ENCODE results near the gene ST3GAL6. TPM values are rescaled to one million over a fixed set of nuclear protein-coding genes. Genes with fewer than 3 reads are reported as not detected.

The ST3GAL6 gene
- total and polyA plus RNA-seq, 2 of the 13 experiments (the other 11 are each of a cell fraction or from before 2014, with no cell fraction given) = 17.5 to 23.2 TPM

DNA sequence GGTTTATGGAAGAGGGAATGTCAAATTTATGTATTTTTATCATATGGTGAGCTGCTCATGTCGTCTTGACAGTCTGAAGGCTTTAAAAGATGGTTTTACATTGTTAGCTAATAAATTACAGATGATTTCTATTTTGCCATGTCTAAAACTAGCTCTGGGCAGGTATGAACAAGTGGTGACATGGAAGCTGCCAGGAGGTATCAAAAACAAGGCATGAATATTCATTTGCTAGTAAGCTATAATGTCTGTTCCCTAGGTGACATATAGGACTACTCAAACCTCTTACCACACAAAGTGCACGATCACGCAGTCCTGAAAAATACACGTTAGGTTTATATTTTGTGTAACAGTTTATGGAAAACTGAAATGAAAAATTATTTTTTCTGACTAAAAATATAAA is 34.8 kb downstream of the ST3GAL6 start:
- POLR2A ChIA-PET = no interaction called here
- Histone ChIP-seq H3K4me3 (replicated peaks in 1 of 3; ENCODE audit: insufficient read depth in 1 of 3, low read depth in 2 of 3, low read length in 3 of 3) (no peak overlapping the region), H3K4me1 (ENCODE audit: insufficient read depth, low read length) (peaks cover 12% of the 10 kb centered on the region), H3K79me2 (ENCODE audit: insufficient read depth, low read length) (no peaks in the 10 kb centered on the region), H3K9me3 (ENCODE audit: low read length) (no peaks in the 10 kb centered on the region), H3K4me2 (ENCODE audit: low read depth, low read length) (no peak overlapping the region), H3K27me3 (ENCODE audit: control insufficient read depth in 1 of 2, insufficient read depth in 2 of 2, low read length in 2 of 2) (no peaks in the 10 kb centered on the region), H3K9ac (ENCODE audit: insufficient read depth, low read depth, low read length) (no peak overlapping the region), H2AFZ (ENCODE audit: low read length) (no peak overlapping the region), H4K20me1 (ENCODE audit: insufficient read depth, low read length) (no peaks in the 10 kb centered on the region), H3K27ac (ENCODE audit: extremely low read length, insufficient read depth, low read length) (no peak overlapping the region), H3K36me3 (replicated peaks in 1 of 2; ENCODE audit: control insufficient read depth in 1 of 2, insufficient read depth in 2 of 2, low read length in 2 of 2) (peaks cover 4 to 21% of the 10 kb centered on the region in 2 experiments; a peak in 4 of 5 replicates)
- in situ Hi-C loops (cut with HindIII; ENCODE audit: extremely low pct_ligation_motif_present, low pct_unique_long_range_greater_than_20kb) = no loop called here
- CTCF ChIA-PET (ENCODE audit: low intra/inter-chr PET ratio, low total read pairs) = no interaction called here
- DNase-seq (ENCODE audit: low spot score) = no peak
- BruUV-seq (replicated peaks) = TSS peak; percentile 9
- TF ChIP-seq CHD2 (IDR thresholded peaks at IDR 0.05; ENCODE audit: low read depth, low read length) = no peak
- no peak for TF ChIP-seq KDM2A (CRISPR knock-in tag; IDR thresholded peaks at IDR 0.05; ENCODE audit: borderline replicate concordance, low read depth)
- TF ChIP-seq IRF2 (CRISPR knock-in tag; IDR thresholded peaks at IDR 0.05) = no peak
- TF ChIP-seq ZMAT3 (CRISPR knock-in tag; conservative IDR thresholded peaks at IDR 0.05) = no peak
- TF ChIP-seq MTF1 (CRISPR knock-in tag; IDR thresholded peaks at IDR 0.05) = no peak
- no peak for TF ChIP-seq ZNF136 (CRISPR knock-in tag; IDR thresholded peaks at IDR 0.05; ENCODE audit: low read depth)
- no peak for TF ChIP-seq PCBP1 (IDR thresholded peaks at IDR 0.05; ENCODE audit: borderline replicate concordance, low read depth, low read length)
- TF ChIP-seq TAF1 (CRISPR knock-in tag; IDR thresholded peaks at IDR 0.05) = no peak
- no peak for TF ChIP-seq PITX1 (CRISPR knock-in tag; IDR thresholded peaks at IDR 0.05)
- no peak for TF ChIP-seq NFYC (CRISPR knock-in tag; IDR thresholded peaks at IDR 0.05)
- TF ChIP-seq, protein P1, sequence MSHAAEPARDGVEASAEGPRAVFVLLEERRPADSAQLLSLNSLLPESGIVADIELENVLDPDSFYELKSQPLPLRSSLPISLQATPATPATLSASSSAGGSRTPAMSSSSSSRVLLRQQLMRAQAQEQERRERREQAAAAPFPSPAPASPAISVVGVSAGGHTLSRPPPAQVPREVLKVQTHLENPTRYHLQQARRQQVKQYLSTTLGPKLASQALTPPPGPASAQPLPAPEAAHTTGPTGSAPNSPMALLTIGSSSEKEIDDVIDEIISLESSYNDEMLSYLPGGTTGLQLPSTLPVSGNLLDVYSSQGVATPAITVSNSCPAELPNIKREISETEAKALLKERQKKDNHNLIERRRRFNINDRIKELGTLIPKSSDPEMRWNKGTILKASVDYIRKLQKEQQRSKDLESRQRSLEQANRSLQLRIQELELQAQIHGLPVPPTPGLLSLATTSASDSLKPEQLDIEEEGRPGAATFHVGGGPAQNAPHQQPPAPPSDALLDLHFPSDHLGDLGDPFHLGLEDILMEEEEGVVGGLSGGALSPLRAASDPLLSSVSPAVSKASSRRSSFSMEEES (CRISPR knock-in tag; IDR thresholded peaks at IDR 0.05) = no peak
- 96% methylated on average over 4 of the region's 4 CpGs for WGBS (ENCODE audit: low lambda C conversion rate)
- no peak for FAIRE-seq
- ATAC-seq = no peak
- intact Hi-C loops (cut with micrococcal nuclease; ENCODE audit: unreplicated experiment) = loop anchor here (2.0 to 5.0 kb wide), 2 partner anchors 15 to 116 kb away; no protein-coding TSS in a partner anchor
